GM18867 (cell line): ENCODE measurements around the gene CCDC188.

Source experiments
- ATAC-seq: cut with Tn5 transposase; IDR thresholded peaks from one replicate; pipeline ENCODE4 v1.9.1; 2021; ENCODE audit warnings: mild to moderate bottlenecking, moderate library complexity; ENCODE audit not compliant: unreplicated experiment

The CCDC188 gene

DNA sequence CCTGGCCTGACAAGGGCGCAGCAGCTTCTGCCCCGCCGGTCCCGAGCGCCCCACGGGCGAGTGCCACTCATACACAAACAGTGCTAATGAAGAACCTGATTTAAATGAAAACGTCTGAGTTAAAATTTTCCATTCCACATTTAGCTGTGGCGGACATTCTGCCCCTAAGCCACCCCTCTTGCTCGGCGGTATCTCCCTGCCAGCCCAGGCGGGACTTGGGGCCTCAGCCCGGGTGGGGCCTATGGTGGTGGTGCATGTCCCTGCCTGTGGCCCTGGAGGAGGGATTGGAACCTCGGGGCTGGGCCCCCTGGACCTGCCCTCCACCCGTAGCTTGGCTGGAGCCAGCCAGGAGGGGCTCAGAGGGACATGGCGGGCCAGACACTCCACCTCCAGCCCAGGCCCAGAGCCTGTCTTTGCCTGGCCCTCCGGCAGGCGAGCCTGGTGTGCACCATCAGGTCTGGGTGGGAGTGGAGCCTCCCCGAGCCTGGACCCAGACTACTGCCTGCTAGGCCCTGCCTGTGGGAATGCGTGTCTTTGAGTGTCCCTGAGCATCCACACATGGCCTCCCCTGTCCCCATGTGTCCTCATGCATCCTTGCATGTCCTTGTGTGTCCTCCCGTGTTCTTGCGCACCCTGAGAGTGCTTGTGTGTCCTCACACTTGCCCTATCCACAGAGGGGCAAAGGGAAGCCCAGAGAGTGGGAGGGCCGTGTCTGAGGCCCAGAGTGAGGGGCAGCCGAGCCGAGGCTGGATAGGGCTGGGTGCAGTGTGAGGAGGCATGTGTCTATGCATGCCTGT, 14.9 kb downstream of the CCDC188 start:
- no peak for ATAC-seq

DNA sequence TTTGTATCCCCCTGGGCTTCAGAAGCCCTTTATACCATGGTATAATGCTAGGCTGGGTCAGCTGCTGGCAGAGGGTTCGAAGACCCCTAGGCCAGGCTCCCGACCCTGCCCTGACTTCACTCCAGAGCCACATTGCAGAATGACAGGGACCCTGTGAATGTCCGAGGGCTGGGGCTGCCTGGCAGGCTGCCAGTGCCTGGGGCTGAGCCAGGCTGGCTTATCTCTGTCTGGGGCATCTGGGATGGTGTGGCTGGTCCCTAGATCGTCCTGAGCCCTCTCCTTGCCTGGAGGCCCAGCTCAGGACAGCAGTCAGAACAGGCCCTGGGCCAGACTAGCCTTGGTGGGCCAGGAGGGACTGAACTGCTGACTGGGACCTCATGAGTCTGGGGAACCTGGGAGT, 15.6 kb downstream of the CCDC188 start:
- no peak for ATAC-seq

DNA sequence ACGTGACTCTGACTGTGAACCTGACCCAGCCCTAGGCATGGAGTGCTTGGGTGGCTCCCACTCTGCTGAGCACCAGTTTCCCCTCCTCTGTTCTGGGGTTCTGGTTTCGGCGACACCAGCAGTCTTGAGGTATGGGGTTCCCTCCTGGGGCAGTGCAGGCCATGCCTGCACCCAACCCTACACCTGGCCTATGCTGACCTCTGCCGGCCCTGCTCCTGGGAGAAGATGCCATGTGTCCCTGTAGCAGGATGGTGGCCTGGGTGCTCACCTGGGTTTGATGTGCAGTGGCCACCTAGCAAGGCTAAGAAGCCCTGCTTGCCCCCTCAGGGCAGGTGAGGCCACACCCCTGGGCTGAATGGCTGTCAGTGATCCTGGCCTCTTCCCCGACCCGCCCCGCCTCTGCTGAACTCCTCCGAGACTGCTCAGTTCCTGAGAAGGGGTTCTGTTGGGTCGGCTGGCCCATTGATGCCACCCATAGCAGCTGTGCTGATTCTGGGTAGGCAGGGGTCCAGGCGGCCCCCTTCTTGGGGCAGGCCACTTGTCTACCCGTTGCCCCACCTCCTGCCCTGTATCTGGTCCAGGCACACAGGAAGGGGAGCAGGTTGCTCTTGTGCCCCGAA, 16.8 kb downstream of the CCDC188 start:
- no peak for ATAC-seq

DNA sequence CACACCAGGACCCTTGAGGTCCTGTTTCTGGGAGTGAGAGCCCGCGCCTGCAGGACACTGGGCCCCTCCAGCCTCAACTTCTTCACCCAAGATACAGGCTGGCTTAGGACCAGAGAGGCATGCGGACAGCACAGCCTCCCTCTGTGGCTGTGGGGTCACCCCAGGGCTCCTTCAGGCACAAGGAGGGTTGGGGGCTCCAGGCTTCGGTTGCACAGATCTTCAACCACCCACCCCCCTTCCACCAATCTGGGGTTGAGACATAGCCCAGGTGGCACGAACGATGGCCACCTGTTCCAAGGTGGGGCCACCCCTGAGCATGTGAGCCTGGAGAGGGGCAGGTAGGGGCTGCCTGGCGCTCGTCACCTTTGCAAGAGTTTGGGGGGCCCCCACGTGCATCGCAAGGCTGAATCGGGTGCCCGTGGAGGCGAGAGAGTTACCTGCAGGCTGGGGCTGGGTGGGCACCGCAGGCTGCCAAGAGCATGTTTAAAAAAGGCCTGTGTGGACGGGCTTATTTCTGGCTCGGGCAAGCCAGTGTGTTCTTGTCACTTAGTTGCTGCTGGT, 18.1 kb downstream of the CCDC188 start:
- no peak for ATAC-seq

DNA sequence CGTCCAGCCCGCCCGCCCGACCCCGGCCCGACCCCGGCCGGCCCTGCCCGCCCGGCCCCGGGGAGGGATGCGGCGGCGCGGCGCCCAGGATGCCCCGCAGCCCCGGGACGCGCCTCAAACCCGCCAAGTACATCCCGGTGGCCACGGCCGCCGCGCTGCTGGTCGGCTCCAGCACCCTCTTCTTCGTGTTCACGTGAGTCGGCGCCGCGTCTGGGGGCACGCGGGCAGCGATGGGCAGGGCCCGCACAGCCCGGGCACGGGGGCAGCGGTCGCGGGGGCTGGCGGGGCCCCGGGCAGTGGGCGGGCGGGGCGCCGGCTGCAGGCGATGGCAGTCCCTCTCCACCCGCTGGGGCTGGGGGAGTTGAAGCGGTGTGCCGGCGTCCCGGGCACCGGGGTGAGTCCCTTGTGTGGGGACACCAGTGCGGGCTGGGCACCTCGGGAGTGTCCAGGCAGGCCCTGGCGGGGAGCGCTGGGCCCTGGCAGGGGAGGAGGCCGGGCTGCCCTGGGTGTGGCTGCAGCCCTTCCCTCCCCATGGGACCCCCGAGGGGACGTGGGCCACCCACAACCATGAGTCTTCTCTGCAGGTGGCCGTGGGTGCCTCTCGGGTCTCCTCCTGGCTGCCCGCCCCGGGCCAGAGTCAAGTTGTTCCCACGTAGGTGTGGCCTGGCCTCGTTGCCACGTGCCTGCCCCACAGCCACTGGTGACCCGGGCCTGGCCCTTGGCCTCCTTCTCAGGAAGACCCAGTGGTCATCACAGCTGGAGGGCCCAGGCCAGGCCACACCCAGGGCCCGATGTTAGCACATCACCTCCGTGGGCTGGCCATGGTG, 18.8 kb downstream of the CCDC188 start:
- ATAC-seq, result peak; percentile 5

DNA sequence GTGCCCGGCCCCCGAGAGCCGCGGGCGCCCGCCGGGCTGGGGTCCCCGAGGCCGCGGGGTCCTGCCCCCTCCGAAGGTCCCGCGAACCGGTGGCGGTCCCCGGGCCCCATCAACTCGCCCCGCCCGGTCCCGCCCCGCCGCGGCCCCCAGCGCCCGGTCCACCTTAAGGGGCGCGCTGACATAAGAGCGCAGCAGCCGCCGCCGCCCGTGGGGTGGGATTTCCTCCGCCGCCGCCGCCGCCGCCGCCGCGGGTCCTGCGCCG, 19.3 kb downstream of the CCDC188 start, which contains the start of gene ZDHHC8:
TSS of gene ZDHHC8 (plus strand) at position 208 of the 262 bp plus-strand sequence. CDS start 144 bp downstream, outside the sequence.
- peak; percentile 50 for ATAC-seq

DNA sequence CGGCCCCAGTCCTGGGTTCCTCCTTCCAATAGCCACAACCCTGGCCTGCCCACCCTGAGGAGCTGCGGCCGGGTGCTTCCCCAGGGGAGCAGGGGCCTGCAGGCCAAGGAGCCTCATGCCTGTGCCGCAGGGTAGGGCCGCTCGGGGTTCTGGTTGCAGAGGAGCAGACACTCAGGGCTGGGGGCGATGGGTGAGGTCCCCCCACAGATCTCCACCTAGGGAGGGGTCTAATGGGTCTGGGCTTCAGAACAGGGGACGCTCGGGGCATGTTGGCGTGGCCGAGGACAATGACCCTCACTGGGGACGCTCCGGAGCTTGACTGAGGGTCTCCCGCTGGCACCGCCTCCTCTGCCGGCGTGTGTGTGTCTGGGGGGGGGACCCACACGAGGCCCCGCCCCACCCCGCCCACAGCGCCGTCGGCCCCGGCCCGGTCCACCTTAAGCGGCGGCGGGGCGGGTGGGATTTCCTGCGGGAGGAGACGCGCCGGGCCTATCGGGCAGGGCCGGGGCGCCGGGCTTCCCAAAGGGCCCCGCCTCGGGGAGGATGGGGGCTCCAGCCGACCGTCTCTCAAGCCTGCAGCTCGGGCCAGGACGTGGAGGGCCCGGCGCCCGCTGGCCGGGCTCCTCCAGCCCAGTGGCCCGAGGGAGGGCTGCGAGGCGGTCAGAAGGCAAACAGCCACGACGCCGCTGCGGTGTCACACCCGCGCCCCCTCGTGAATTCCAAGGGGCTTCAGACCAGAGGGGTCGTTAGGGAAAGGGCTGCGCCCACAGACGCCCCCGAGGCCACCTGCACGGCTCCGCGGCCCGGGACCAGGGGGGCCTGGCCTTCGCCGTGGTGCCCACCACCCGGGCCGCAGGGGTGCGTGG, 19.9 kb downstream of the CCDC188 start:
- peak; percentile 59 for ATAC-seq

DNA sequence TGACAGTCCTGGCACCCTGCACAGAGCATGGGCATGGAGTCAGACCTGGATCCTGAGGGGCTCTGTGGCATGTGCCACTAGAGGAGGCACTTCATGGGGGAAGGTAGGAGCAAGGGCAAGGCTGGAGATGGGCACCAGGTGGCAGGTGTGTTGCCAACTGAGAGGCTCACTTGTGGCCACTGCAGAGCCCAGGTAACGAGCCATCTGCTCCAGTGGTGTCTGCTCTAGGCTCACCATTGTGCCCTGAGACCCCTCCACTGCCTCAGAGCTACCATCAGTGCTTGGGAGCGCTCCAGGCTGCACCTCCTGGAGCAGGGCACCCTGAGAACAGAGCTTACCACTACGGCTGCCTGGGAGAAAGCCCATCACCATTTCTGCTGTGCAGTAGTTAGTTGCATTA, 20.5 kb downstream of the CCDC188 start:
- ATAC-seq, result no peak

DNA sequence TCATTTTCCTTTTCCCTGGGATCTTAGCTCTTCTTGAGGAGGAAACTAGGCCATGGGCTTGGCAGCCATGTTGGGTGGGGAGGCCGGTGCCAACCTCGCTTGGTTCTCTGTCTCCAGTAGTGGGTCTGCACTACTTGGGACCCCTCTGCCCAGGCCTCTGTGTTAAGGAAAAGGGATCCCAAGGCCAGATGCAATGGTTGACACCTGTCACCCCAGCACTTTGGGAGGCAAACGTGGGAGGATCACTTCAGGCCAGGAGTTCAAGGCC, 21.2 kb downstream of the CCDC188 start:
- ATAC-seq, result no peak

DNA sequence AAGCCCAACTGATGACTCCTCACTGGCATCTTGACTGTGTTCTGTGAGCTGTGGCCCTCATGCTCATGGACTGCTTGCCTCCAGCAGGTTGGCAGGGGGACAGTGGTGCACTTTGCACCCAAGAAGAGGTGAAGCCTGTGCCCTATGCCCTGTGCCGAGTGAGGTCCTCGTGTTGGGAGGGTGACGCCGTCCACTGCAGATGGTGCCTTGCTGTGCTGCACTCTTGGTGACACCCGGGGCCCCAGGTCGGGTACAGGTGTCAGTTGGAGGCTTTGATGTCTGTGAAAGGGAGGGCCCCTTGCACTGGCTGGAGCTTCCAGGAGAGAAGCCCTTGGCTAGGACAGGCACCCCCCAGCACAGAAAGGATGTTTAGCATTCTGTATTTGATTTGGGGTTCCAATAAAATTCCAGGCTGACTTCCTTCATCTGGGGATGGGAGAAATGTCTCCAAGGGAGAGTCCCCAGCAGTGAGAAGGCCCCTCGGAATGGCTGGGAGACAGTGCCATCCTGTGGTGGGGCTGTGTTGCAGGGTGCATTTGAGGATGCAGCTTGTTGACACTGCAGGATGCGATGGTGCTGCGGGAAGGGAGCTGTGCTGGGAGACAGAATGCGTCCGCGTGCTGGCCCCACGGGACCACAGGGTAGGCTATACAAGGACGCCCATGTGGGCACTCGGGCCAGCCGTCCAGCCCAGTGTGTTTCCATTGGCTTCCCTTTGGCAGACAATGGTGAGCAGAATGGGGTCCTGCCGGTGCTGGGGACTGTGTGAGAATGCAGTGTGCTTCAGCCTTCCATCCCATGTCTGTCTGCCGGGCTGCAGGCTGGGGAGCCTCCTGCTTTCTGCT, 21.7 kb downstream of the CCDC188 start:
- ATAC-seq, result no peak

DNA sequence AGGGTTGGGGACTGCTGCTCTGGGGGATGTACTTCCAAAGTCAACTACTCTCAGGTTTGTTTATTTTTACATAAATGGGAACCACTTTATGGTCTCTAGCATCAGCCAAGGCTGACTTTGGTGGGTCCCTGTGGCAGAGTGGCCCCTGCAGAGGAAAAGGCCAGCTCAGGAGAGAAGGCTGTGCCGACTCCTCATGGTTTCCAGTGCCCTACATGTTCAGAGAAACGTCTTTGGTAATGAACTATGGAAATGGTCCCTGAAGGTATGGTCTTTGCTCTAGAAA, 22.3 kb downstream of the CCDC188 start:
- no peak for ATAC-seq

DNA sequence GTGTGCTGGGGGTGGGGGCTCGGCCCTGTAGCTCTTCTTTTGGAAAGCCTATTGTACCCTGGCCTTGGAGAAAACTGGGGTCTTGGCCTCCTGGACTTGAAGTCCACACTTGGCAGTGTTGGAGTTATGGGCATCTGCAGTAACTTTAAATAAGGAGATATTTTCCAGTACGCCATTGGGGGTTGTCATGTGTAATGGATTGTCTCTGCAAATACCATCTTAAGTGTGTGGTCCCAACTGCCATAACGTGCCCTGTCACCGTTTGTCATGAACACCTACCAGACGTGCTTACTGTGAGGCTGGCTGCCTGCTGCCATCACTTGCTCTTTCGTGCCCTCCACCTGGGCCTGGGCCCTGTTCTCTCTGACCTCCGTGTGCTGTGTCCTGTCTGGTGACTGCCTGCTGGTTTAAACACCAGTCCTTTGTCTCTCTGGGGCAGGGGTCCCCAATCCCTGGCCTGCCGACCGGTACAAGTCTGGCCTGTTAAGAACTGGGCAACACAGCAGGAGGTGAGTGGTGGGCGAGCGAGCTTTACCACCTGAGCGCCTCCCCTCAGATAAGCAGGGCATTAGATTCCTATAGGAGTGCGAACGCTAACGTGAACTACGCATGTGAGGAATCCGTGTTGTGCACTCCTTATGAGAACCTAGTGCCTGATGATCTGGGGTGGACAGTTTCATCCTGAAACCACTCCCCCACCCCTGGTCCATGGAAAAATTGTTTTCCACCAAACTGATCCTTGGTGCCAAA, 22.8 kb downstream of the CCDC188 start:
- ATAC-seq, result no peak

DNA sequence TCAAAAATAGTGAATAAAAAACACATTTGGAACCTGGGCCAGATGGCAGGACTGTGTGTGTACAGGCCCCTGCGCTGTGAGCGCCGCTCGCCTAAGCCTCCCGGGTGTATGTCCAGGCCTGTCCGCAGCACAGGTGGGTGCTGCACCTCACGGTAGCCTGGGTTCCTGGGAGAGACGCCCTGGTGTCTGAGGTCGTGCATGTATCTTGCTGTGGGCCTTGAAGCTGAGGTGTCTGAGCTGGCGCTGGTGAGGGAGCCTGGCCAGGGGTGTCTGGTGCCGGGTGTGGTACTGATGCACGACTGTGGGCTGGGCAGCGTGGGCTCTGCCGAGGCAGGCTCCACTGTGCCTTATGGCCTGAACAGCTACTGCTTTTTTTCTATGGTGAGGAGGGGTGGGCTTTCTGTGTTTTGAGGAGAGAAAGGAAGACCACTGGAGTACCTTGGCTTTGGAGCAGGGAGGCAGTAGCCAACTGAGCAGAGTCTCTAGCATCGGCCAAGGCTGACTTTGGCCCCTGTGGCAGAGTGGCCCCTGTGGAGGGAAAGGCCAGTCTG, 23.5 kb downstream of the CCDC188 start:
- ATAC-seq, result no peak

DNA sequence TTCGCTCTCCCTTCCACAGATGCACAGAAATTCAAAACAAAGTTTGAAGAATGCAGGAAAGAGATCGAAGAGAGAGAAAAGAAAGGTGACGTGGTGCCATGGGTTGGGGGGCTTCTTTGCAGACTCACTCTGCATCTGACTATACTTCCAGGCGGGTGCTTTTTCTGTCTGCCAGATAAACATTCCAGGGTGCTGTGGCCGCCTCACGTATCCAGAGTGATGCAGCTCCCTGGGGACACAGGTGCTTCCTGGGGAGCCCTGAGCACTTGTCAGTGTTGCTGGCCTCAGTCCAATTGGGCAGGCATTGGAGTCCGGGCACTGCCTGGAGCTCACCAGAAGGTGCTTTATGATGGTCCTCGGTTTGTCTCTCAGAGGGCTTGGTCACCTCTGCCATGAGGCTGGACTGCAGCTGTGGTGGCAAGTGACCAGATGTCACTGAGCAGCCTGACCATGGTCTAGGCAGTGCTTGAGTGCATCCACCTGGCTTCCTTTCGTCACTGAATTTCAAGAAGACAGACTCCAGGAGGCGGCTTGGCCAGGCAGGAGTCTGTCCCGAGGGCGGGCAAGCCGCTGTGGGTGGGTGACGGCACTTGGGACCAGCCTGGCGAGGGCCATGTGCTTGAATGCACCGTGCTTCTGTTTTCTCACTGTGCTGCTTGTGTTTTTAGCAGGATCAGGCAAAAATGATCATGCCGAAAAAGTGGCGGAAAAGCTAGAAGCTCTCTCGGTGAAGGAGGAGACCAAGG, 24.4 kb downstream of the CCDC188 start:
- no peak for ATAC-seq

DNA sequence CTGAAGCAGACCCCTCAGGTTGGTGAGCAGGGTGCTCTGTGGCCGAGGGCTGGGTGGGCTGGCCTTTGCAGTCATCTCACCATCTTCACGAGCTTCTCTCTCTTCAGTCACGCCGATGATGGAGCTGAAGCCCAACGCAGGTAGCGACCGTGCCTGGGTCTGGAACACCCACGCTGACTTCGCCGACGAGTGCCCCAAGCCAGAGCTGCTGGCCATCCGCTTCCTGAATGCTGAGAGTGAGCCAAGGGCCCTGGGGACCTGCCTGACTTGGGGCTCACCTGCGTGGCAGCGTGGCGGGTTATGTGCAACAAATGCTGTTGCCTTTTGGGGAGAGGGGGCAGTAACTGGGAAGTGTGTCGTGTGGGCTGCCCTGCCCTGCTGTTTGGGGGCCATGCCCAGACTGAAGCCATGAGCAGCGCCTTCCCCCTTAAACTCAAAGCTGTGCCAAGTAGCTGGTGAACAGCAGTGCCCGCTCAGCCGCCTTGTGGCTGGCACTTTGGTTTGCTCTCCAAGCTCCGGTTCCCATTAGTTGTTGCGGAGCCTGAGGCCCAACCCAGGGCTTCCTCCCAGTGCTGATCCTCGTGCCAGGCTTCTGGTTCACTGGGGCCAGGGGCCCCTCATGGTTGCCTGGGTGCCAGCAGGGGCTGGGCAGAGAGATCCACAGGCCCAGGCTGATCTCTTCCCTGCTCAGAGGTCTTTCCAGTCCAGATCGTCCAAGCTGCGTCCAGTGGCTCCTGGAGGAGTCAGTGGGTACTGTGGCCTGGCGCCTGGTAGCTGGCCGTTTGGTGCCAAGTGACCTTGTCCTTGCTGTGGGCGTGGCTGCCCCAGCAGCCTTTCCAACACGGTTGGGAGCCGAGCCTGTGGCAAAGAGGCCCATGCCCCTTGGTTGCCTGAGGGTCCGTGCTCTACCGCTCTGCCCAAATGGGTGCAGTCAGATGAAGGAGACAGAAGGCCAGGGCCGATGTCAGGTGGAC, 25.4 kb downstream of the CCDC188 start:
- ATAC-seq, result no peak

DNA sequence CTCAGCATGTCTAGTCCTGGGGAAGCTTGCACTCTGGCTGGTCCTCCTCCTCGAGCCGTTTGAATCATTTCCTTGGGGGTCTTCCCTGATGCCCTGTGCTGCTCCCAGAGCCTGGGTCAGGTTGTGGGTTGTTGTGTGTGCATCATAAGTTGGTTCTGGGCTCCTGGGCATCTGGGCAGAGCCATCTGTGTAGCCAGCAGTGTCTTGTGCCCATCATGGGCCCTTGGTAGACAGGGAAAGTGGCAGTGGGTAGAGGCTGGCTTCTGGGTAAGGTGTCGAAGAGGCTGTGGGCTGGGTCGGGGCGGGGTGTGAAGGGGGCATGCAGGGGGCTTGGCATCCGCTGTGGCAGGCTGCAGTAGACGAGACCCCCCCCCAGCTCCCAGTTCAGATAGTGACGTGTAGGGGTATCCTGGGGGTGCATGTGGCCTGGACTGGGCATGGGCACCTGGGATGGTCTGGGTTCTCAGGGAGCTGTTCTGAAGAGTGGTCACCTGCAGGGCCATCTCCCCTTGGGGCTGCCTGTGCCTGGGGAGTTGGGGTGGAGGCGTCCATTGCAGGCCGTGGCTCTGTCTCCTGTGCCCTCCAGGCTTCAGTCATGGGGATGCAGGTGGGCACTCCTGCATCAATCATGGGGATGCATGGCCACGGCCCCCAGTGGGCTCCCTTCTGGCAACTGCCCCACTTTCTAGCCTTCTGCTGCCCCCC, 26.6 kb downstream of the CCDC188 start:
- no peak for ATAC-seq
